CD4-positive, CD25-positive, alpha-beta regulatory T cell (primary cell): ENCODE results near the gene LCE2C. TPM values are rescaled to one million over a fixed set of nuclear protein-coding genes. Genes with fewer than 3 reads are reported as not detected.
"Not testable (repeated sequence)": the region's sequence is repeated elsewhere in the genome, so short reads cannot be mapped to it uniquely, and the experiment has no call there.

Source experiments
- ATAC-seq, 2 donors: fragments of 150-1000 bp; cut with Tn5 transposase; one replicate each; pipeline ENCODE4 v1.10.0; 2021; ENCODE audit warnings: low read depth in 2 of 2, moderate number of reproducible peaks in 2 of 2, moderate library complexity in 1 of 2
- DNase-seq, 3 donors: peaks; one replicate each; pipeline versions ENCODE4 v3.0.0 to v3.0.0-alpha.2; 2012 to 2022; ENCODE audit warnings: mixed read lengths in 1 of 3
- H3K27ac ChIP-seq: one replicate; pipeline ENCODE4 v1.7.0; 2013; ENCODE audit warnings: mild to moderate bottlenecking, low read length; ENCODE audit not compliant: insufficient read depth, poor library complexity, severe bottlenecking
- H3K27me3 ChIP-seq: one replicate; pipeline ENCODE4 v1.7.0; 2013; ENCODE audit warnings: low read length; ENCODE audit not compliant: control insufficient read depth, insufficient read depth
- H3K36me3 ChIP-seq: one replicate; pipeline ENCODE4 v1.7.0; 2013; ENCODE audit warnings: mild to moderate bottlenecking, low read length, moderate library complexity; ENCODE audit not compliant: control insufficient read depth, insufficient read depth
- H3K4me1 ChIP-seq: 2 replicates; pipeline ENCODE4 v1.7.0; 2013; ENCODE audit warnings: mild to moderate bottlenecking, low read length; ENCODE audit not compliant: insufficient read depth, control insufficient read depth, poor library complexity, severe bottlenecking
- H3K4me3 ChIP-seq: one replicate; pipeline ENCODE4 v1.7.0; 2013; ENCODE audit warnings: low read depth, mild to moderate bottlenecking, low read length, moderate library complexity
- H3K9me3 ChIP-seq, 2 experiments: 1 replicate in 1 of 2; 2 replicates in 1 of 2; pipeline ENCODE4 v1.7.0; 2013; ENCODE audit warnings: low read length in 2 of 2, mild to moderate bottlenecking in 1 of 2, moderate library complexity in 1 of 2; ENCODE audit not compliant: control insufficient read depth in 2 of 2
- H3K27ac Mint-ChIP-seq, 3 donors: one replicate each; pipeline ENCODE4 v1.8.0; 2020 to 2022; ENCODE audit warnings: mild to moderate bottlenecking in 3 of 3, mixed read lengths in 3 of 3, moderate library complexity in 2 of 3
- H3K27me3 Mint-ChIP-seq: one replicate; pipeline ENCODE4 v1.8.0; 2022; ENCODE audit warnings: mild to moderate bottlenecking, mixed read lengths
- H3K36me3 Mint-ChIP-seq: one replicate; pipeline ENCODE4 v1.8.0; 2020; ENCODE audit warnings: mixed read lengths
- H3K4me1 Mint-ChIP-seq, 4 donors: one replicate each; pipeline ENCODE4 v1.8.0; 2020 to 2022; ENCODE audit warnings: mixed read lengths in 4 of 4, mild to moderate bottlenecking in 1 of 4
- H3K4me3 Mint-ChIP-seq, 4 donors: one replicate each; pipeline ENCODE4 v1.8.0; 2020 to 2022; ENCODE audit warnings: mild to moderate bottlenecking in 4 of 4, mixed read lengths in 4 of 4, moderate library complexity in 3 of 4
- H3K9me3 Mint-ChIP-seq, 7 donors: one replicate each; pipeline ENCODE4 v1.8.0; 2020 to 2022; ENCODE audit warnings: mixed read lengths in 7 of 7, mild to moderate bottlenecking in 3 of 7, moderate library complexity in 2 of 7
- polyA plus RNA-seq, 4 donors: library from polyadenylated mRNA; unstranded; fragments of 300-500 nt; fragmentation: Illumina TruSeq; gene quantifications; one replicate each; pipeline ENCODE4 v1.2.3, GENCODE V29; 2021
- total RNA-seq: library from RNA; stranded (reverse); gene quantifications from one replicate; pipeline ENCODE4 v1.2.3, GENCODE V29; 2022

The LCE2C gene
- total RNA-seq: not detected
- not detected for polyA plus RNA-seq

GRCh38 chr1:152674983-152675382 lies at the start of gene LCE2C:
Gene LCE2C, plus strand, starts transcription at chr1:152675279. Its CDS starts 737 bp downstream, at chr1:152676016.
- H3K27ac ChIP-seq, H3K9me3 ChIP-seq, ATAC-seq, DNase-seq, H3K27me3 ChIP-seq, H3K4me3 ChIP-seq, H3K9me3 Mint-ChIP-seq, H3K27ac Mint-ChIP-seq, H3K4me1 Mint-ChIP-seq, H3K4me3 Mint-ChIP-seq, H3K4me1 ChIP-seq, H3K36me3 ChIP-seq, H3K36me3 Mint-ChIP-seq: not testable (repeated sequence)
- H3K27me3 Mint-ChIP-seq: peaks cover 20% of the 10 kb centered on the region

GRCh38 chr1:152626744-152627143 lies 48.3 kb upstream of the LCE2C start:
- Mint-ChIP-seq H3K27me3 (peaks cover 7% of the 10 kb centered on the region), H3K27ac (no peak overlapping the region), H3K9me3 (peaks cover 0 to 4% (median 0%) of the 10 kb centered on the region in 7 donors), H3K4me3 (no peak overlapping the region), H3K4me1 (peaks cover 0 to 2% (median 0%) of the 10 kb centered on the region in 4 donors), H3K36me3 (no peaks in the 10 kb centered on the region)
- Histone ChIP-seq H3K9me3 (no peaks in the 10 kb centered on the region), H3K27ac (no peak overlapping the region), H3K4me1 (no peaks in the 10 kb centered on the region), H3K4me3 (no peak overlapping the region), H3K36me3 (no peaks in the 10 kb centered on the region), H3K27me3 (peaks cover 4% of the 10 kb centered on the region)
- ATAC-seq (no peak), DNase-seq (no peak)

GRCh38 chr1:152630596-152630995 lies 44.5 kb upstream of the LCE2C start:
- Mint-ChIP-seq H3K4me1 (no peaks in the 10 kb centered on the region), H3K36me3 (no peaks in the 10 kb centered on the region), H3K9me3 (peaks cover 0 to 7% (median 1%) of the 10 kb centered on the region in 7 donors), H3K27ac (no peak overlapping the region), H3K4me3 (no peak overlapping the region), H3K27me3 (peaks cover 7% of the 10 kb centered on the region)
- Histone ChIP-seq H3K36me3 (no peaks in the 10 kb centered on the region), H3K4me1 (no peaks in the 10 kb centered on the region), H3K4me3 (no peak overlapping the region), H3K9me3 (no peaks in the 10 kb centered on the region), H3K27ac (no peak overlapping the region), H3K27me3 (peaks cover 4% of the 10 kb centered on the region)
- no peak for ATAC-seq
- no peak for DNase-seq

GRCh38 chr1:152640351-152640750 lies 34.7 kb upstream of the LCE2C start:
- H3K27ac Mint-ChIP-seq: no peak overlapping the region
- Histone ChIP-seq H3K27me3 (no peaks in the 10 kb centered on the region), H3K4me1 (no peaks in the 10 kb centered on the region), H3K36me3 (no peaks in the 10 kb centered on the region), H3K4me3 (no peak overlapping the region), H3K9me3 (no peaks in the 10 kb centered on the region), H3K27ac (no peak overlapping the region)
- no peaks in the 10 kb centered on the region for H3K4me1 Mint-ChIP-seq
- no peaks in the 10 kb centered on the region for H3K36me3 Mint-ChIP-seq
- ATAC-seq: no peak
- peaks cover 0 to 4% (median 2%) of the 10 kb centered on the region in 7 donors for H3K9me3 Mint-ChIP-seq
- no peak overlapping the region for H3K4me3 Mint-ChIP-seq
- peaks cover 15% of the 10 kb centered on the region for H3K27me3 Mint-ChIP-seq
- DNase-seq: no peak

GRCh38 chr1:152643945-152644344 lies 31.1 kb upstream of the LCE2C start:
- Histone ChIP-seq H3K9me3 (no peaks in the 10 kb centered on the region), H3K27ac (no peak overlapping the region), H3K4me3 (no peak overlapping the region), H3K4me1 (no peaks in the 10 kb centered on the region), H3K27me3 (peaks cover 1% of the 10 kb centered on the region), H3K36me3 (no peaks in the 10 kb centered on the region)
- DNase-seq (no peak), ATAC-seq (no peak)
- peaks cover 15% of the 10 kb centered on the region for H3K27me3 Mint-ChIP-seq
- no peaks in the 10 kb centered on the region for H3K36me3 Mint-ChIP-seq
- peaks cover 0 to 3% (median 0%) of the 10 kb centered on the region in 7 donors for H3K9me3 Mint-ChIP-seq
- H3K4me3 Mint-ChIP-seq: no peak overlapping the region
- H3K27ac Mint-ChIP-seq: no peak overlapping the region
- H3K4me1 Mint-ChIP-seq: no peaks in the 10 kb centered on the region

- H3K27me3 ChIP-seq: peaks cover 4% of the 10 kb centered on the region
- H3K9me3 ChIP-seq: no peaks in the 10 kb centered on the region
- no peak overlapping the region for H3K4me3 ChIP-seq
- Mint-ChIP-seq H3K9me3 (peaks cover 0 to 2% (median 0%) of the 10 kb centered on the region in 7 donors), H3K4me3 (no peak overlapping the region), H3K36me3 (no peaks in the 10 kb centered on the region), H3K27ac (no peak overlapping the region), H3K27me3 (peaks cover 15% of the 10 kb centered on the region), H3K4me1 (no peaks in the 10 kb centered on the region)
- H3K27ac ChIP-seq: no peak overlapping the region
- no peaks in the 10 kb centered on the region for H3K36me3 ChIP-seq
- no peaks in the 10 kb centered on the region for H3K4me1 ChIP-seq
- ATAC-seq: no peak
- DNase-seq: no peak
These were observed 29.9 kb upstream of the LCE2C start for GRCh38 chr1:152645146-152645545.

- Histone ChIP-seq H3K4me1 (no peaks in the 10 kb centered on the region), H3K4me3 (no peak overlapping the region), H3K36me3 (no peaks in the 10 kb centered on the region), H3K9me3 (no peaks in the 10 kb centered on the region), H3K27me3 (peaks cover 6% of the 10 kb centered on the region), H3K27ac (no peak overlapping the region)
- Mint-ChIP-seq H3K4me1 (no peaks in the 10 kb centered on the region), H3K27me3 (peaks cover 21% of the 10 kb centered on the region), H3K27ac (no peak overlapping the region), H3K36me3 (no peaks in the 10 kb centered on the region), H3K9me3 (peaks cover 0 to 2% (median 0%) of the 10 kb centered on the region in 7 donors), H3K4me3 (no peak overlapping the region)
- ATAC-seq (no peak), DNase-seq (no peak)
These were observed 28.4 kb upstream of the LCE2C start for GRCh38 chr1:152646656-152647055.

GRCh38 chr1:152654110-152654509 lies 21.0 kb upstream of the LCE2C start:
- Histone ChIP-seq H3K9me3 (no peaks in the 10 kb centered on the region), H3K27me3 (peaks cover 15% of the 10 kb centered on the region), H3K36me3 (no peaks in the 10 kb centered on the region), H3K27ac (no peak overlapping the region), H3K4me3 (no peak overlapping the region), H3K4me1 (no peaks in the 10 kb centered on the region)
- H3K4me1 Mint-ChIP-seq: peaks cover 0 to 7% (median 3%) of the 10 kb centered on the region in 4 donors
- H3K27me3 Mint-ChIP-seq: peaks cover 29% of the 10 kb centered on the region
- H3K4me3 Mint-ChIP-seq: no peak overlapping the region
- DNase-seq: peak in 2 of 3 donors; percentile 7 to 62
- H3K36me3 Mint-ChIP-seq: no peaks in the 10 kb centered on the region
- no peak for ATAC-seq
- H3K27ac Mint-ChIP-seq: no peak overlapping the region
- H3K9me3 Mint-ChIP-seq: no peaks in the 10 kb centered on the region
